Loucy (cell line): ENCODE data around the gene FLRT1.

ENCODE experiments used
- H2AFZ ChIP-seq: fragments of 200-600 bp; sonication (generic); 2 replicates; pipeline ENCODE4 v1.6.0; 2016; ENCODE audit warnings: antibody characterized with exemption, mild to moderate bottlenecking, low read length, moderate library complexity
- H3F3A ChIP-seq: fragments of 200-600 bp; 2 replicates; pipeline ENCODE4 v1.6.0; 2016; ENCODE audit warnings: antibody characterized with exemption, low read depth, mild to moderate bottlenecking
- H3K27me3 ChIP-seq: fragments of 200-600 bp; sonication (generic); 2 replicates; pipeline ENCODE4 v1.6.1; 2014; ENCODE audit warnings: low read length, mild to moderate bottlenecking; ENCODE audit not compliant: insufficient read depth, poor library complexity, severe bottlenecking
- H3K36me3 ChIP-seq: fragments of 200-600 bp; sonication (generic); 2 replicates; pipeline ENCODE4 v1.6.1; 2016; ENCODE audit warnings: low read length; ENCODE audit not compliant: insufficient read depth
- H3K4me1 ChIP-seq: fragments of 200-600 bp; sonication (generic); 2 replicates; pipeline ENCODE4 v1.5.1; 2014; ENCODE audit warnings: low read length, mild to moderate bottlenecking; ENCODE audit not compliant: insufficient read depth, poor library complexity, severe bottlenecking
- H3K4me2 ChIP-seq: fragments of 200-600 bp; sonication (generic); 2 replicates; pipeline ENCODE4 v1.6.0; 2014; ENCODE audit warnings: antibody characterized with exemption, low read length, low read depth, mild to moderate bottlenecking; ENCODE audit not compliant: poor library complexity, severe bottlenecking
- H3K4me3 ChIP-seq: fragments of 200-600 bp; sonication (generic); 2 replicates; pipeline ENCODE4 v1.5.1; 2014; ENCODE audit warnings: low read length, mild to moderate bottlenecking, mixed read lengths; ENCODE audit not compliant: poor library complexity, severe bottlenecking
- H3K79me2 ChIP-seq: fragments of 200-600 bp; sonication (generic); 2 replicates; pipeline ENCODE4 v1.6.1; 2014; ENCODE audit warnings: low read length; ENCODE audit not compliant: insufficient read depth
- H3K9ac ChIP-seq: fragments of 200-600 bp; sonication (generic); 2 replicates; pipeline ENCODE4 v1.6.0; 2014; ENCODE audit warnings: mild to moderate bottlenecking, low read depth, low read length, moderate library complexity; ENCODE audit not compliant: poor library complexity, severe bottlenecking
- H3K9me2 ChIP-seq: fragments of 200-600 bp; sonication (generic); replicated peaks from 2 replicates; pipeline ENCODE4 v1.6.1; 2016; ENCODE audit warnings: low read depth, low read length, mixed read lengths
- H3K9me3 ChIP-seq: fragments of 200-600 bp; sonication (generic); 2 replicates; pipeline ENCODE4 v1.6.1; 2014; ENCODE audit warnings: mild to moderate bottlenecking, antibody characterized with exemption, low read length, low read depth; ENCODE audit not compliant: insufficient read depth
- H4K20me1 ChIP-seq: fragments of 200-600 bp; sonication (generic); 2 replicates; pipeline ENCODE4 v1.6.0; 2014; ENCODE audit warnings: antibody characterized with exemption, low read length, mild to moderate bottlenecking; ENCODE audit not compliant: insufficient read depth, poor library complexity, severe bottlenecking
- CTCF ChIP-seq: fragments of 200-600 bp; sonication (generic); conservative IDR thresholded peaks from 2 replicates; pipeline ENCODE4 v1.5.1; 2014; ENCODE audit warnings: mild to moderate bottlenecking, antibody characterized with exemption, low read length
- EZH2phosphoT487 ChIP-seq: fragments of 200-600 bp; IDR thresholded peaks from 2 replicates; pipeline ENCODE4 v1.6.1; 2018; ENCODE audit warnings: antibody characterized with exemption, mild to moderate bottlenecking, moderate library complexity, borderline replicate concordance

Gene FLRT1

DNA sequence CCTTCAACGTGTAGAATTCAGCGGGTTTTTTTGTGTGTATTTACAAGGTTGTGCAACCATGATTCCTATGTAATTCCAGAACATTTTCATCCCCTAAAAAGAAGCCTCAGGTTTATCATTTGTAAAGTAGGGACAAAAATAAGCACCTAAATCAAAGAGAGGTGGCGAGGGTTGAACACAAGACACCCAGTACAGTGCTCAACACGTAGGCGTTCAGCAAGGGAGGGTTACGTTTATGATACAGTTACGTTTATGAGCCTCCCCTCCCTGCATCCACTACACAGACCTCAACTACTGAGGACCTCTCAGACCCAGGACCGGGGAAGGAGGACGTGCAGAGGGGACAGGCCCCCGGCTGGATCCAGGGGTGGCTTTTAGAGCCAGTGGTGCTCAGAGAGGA lies 44.7 kb downstream of the FLRT1 start:
- Histone ChIP-seq H3K9me2 (no peaks in the 10 kb centered on the region), H3K4me3 (no peak overlapping the region), H4K20me1 (no peaks in the 10 kb centered on the region), H3K27me3 (no peaks in the 10 kb centered on the region), H3F3A (no peaks in the 10 kb centered on the region), H3K4me1 (peaks cover 6% of the 10 kb centered on the region), H3K9me3 (no peaks in the 10 kb centered on the region), H3K9ac (no peak overlapping the region), H2AFZ (no peak overlapping the region), H3K36me3 (no peaks in the 10 kb centered on the region), H3K79me2 (no peaks in the 10 kb centered on the region), H3K4me2 (no peak overlapping the region)
- TF ChIP-seq EZH2phosphoT487, result no peak
- no peak for TF ChIP-seq CTCF

DNA sequence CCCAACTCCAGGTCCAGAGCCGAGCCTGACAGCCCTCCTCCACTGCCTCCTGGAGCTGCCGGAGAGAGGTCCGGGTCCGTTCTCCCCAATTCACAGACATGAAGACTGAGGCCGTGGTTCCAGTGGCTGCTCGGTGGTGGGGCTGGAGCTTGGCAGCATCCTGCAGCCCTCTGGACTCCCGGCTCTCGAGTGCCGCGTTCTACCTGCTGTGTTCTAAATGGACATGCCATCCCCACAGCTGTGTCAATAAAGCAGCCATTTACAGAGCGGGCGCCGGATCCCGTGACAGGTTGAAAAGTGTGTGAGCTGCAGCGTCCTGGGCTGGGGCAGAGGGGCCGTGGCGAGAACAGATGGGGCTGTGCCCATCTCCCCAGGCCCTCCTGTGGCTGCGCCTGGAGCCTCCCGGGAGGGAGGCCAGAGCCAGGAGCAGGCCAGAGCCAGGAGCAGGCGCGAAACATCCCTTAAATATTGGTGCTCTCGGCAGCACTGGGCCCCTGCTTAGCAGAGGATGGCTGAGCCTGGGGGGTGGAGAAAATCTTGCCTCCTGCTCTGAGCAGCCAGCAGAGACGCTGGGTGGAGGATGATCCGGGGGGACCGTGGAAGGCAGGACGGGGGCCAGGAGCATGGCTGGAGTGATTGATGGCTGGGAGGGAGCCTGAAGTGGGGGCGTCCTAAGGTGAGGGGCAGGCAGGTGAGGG lies 46.2 kb downstream of the FLRT1 start:
- Histone ChIP-seq H4K20me1 (no peaks in the 10 kb centered on the region), H3K79me2 (no peaks in the 10 kb centered on the region), H3K4me1 (peaks cover 10% of the 10 kb centered on the region), H3K9me3 (no peaks in the 10 kb centered on the region), H3K4me3 (no peak overlapping the region), H3K27me3 (no peaks in the 10 kb centered on the region), H3K4me2 (no peak overlapping the region), H3K9ac (no peak overlapping the region), H2AFZ (no peak overlapping the region), H3K9me2 (no peaks in the 10 kb centered on the region), H3F3A (no peaks in the 10 kb centered on the region), H3K36me3 (no peaks in the 10 kb centered on the region)
- TF ChIP-seq CTCF, result no peak
- no peak for TF ChIP-seq EZH2phosphoT487

DNA sequence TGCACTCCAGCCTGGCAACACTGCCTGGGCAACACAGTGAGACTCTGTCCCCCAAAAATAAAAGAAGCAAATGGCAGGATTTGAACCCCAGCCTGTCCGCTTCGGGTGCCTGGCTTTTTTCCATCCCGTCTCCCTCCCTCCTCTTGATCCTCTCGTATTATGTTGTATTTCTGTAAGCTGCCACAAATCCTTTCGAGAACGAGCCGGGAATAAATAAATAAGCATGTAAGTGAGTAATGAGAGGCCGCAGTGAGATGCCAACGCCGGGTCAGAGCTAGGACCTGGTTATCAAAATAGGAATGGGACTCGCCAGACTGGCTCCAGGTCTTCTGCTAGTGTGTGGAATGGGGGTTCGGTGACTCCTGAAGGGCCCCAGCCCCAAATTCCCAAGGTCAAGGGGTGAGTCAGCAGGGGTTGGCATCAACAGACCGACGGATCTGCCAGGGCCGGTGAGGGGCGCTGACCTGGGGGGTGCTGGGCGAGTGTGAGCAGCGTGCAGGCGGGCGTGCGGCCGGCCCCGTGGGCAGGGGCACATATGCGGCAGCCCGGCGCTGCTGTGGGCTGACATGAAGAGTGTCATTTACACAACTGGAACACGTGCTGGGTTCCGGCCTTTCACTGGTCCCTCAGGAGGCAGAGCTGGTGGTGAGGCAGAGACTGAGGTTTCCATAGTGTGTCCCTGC lies 47.8 kb downstream of the FLRT1 start:
- H3K9ac ChIP-seq, result no peak overlapping the region
- no peaks in the 10 kb centered on the region for H3K9me2 ChIP-seq
- no peaks in the 10 kb centered on the region for H3K9me3 ChIP-seq
- no peaks in the 10 kb centered on the region for H3K36me3 ChIP-seq
- no peaks in the 10 kb centered on the region for H3K79me2 ChIP-seq
- TF ChIP-seq EZH2phosphoT487, result no peak
- TF ChIP-seq CTCF, result no peak
- no peak overlapping the region for H3K4me2 ChIP-seq
- no peaks in the 10 kb centered on the region for H3F3A ChIP-seq
- H2AFZ ChIP-seq, result no peak overlapping the region
- H4K20me1 ChIP-seq, result no peaks in the 10 kb centered on the region
- peaks cover 10% of the 10 kb centered on the region for H3K4me1 ChIP-seq
- H3K4me3 ChIP-seq, result no peak overlapping the region
- no peaks in the 10 kb centered on the region for H3K27me3 ChIP-seq
